ENCODE measurements around the gene BICD1.

Gene BICD1

GRCh38 chr12:32307326-32307725 lies 200.7 kb downstream of the BICD1 start:
- 95 to 96% methylated on average over 2 to 3 of the region's 3 CpGs for WGBS, 2 experiments
- Histone ChIP-seq H3K4me1 (ENCODE audit: control insufficient read depth, insufficient read depth, low read length) (no peaks in the 10 kb centered on the region), H3K4me3 (ENCODE audit: insufficient read depth, low read depth, low read length) (no peak overlapping the region), H3K27me3 (ENCODE audit: control insufficient read depth, insufficient read depth, low read length, poor library complexity, severe bottlenecking) (no peaks in the 10 kb centered on the region), H3K9me3 (ENCODE audit: control insufficient read depth, low read length) (no peaks in the 10 kb centered on the region), H3K36me3 (ENCODE audit: control insufficient read depth, insufficient read depth, low read length) (no peaks in the 10 kb centered on the region), H3K27ac (ENCODE audit: insufficient read depth, low read depth, low read length, poor library complexity, severe bottlenecking) (no peak overlapping the region)

GRCh38 chr12:32309811-32310736 lies 203.4 kb downstream of the BICD1 start:
- H3K27ac ChIP-seq (ENCODE audit: insufficient read depth, low read depth, low read length, poor library complexity, severe bottlenecking), result no peak overlapping the region
- H3K9me3 ChIP-seq (ENCODE audit: control insufficient read depth, low read length), result no peaks in the 10 kb centered on the region
- H3K4me1 ChIP-seq (ENCODE audit: control insufficient read depth, insufficient read depth, low read length), result no peaks in the 10 kb centered on the region
- H3K4me3 ChIP-seq (ENCODE audit: insufficient read depth, low read depth, low read length), result no peak overlapping the region
- no peaks in the 10 kb centered on the region for H3K36me3 ChIP-seq (ENCODE audit: control insufficient read depth, insufficient read depth, low read length)
- 91 to 94% methylated on average over 9 to 10 of the region's 10 CpGs for WGBS, 2 experiments
- H3K27me3 ChIP-seq (ENCODE audit: control insufficient read depth, insufficient read depth, low read length, poor library complexity, severe bottlenecking), result no peaks in the 10 kb centered on the region

- Histone ChIP-seq H3K27me3 (ENCODE audit: control insufficient read depth, insufficient read depth, low read length, poor library complexity, severe bottlenecking) (no peaks in the 10 kb centered on the region), H3K36me3 (ENCODE audit: control insufficient read depth, insufficient read depth, low read length) (no peaks in the 10 kb centered on the region), H3K27ac (ENCODE audit: insufficient read depth, low read depth, low read length, poor library complexity, severe bottlenecking) (no peak overlapping the region), H3K4me1 (ENCODE audit: control insufficient read depth, insufficient read depth, low read length) (no peaks in the 10 kb centered on the region), H3K9me3 (ENCODE audit: control insufficient read depth, low read length) (no peaks in the 10 kb centered on the region), H3K4me3 (ENCODE audit: insufficient read depth, low read depth, low read length) (no peak overlapping the region)
- 95 to 100% methylated on average over 1 to 2 of the region's 2 CpGs for WGBS, 2 experiments
These were observed 205.5 kb downstream of the BICD1 start for GRCh38 chr12:32312049-32312670.

GRCh38 chr12:32322354-32322753 lies 215.7 kb downstream of the BICD1 start:
- Histone ChIP-seq H3K4me3 (ENCODE audit: insufficient read depth, low read depth, low read length) (no peak overlapping the region), H3K9me3 (ENCODE audit: control insufficient read depth, low read length) (no peaks in the 10 kb centered on the region), H3K27ac (ENCODE audit: insufficient read depth, low read depth, low read length, poor library complexity, severe bottlenecking) (no peak overlapping the region), H3K27me3 (ENCODE audit: control insufficient read depth, insufficient read depth, low read length, poor library complexity, severe bottlenecking) (no peaks in the 10 kb centered on the region), H3K36me3 (ENCODE audit: control insufficient read depth, insufficient read depth, low read length) (no peaks in the 10 kb centered on the region), H3K4me1 (ENCODE audit: control insufficient read depth, insufficient read depth, low read length) (no peaks in the 10 kb centered on the region)
- WGBS, 2 experiments, result 59 to 68% methylated on average over 7 of the region's 7 CpGs

GRCh38 chr12:32331133-32331532 lies 224.5 kb downstream of the BICD1 start:
- 98 to 99% methylated on average over 2 of the region's 2 CpGs for WGBS, 2 experiments
- Histone ChIP-seq H3K9me3 (ENCODE audit: control insufficient read depth, low read length) (no peaks in the 10 kb centered on the region), H3K36me3 (ENCODE audit: control insufficient read depth, insufficient read depth, low read length) (no peaks in the 10 kb centered on the region), H3K27ac (ENCODE audit: insufficient read depth, low read depth, low read length, poor library complexity, severe bottlenecking) (no peak overlapping the region), H3K4me3 (ENCODE audit: insufficient read depth, low read depth, low read length) (no peak overlapping the region), H3K27me3 (ENCODE audit: control insufficient read depth, insufficient read depth, low read length, poor library complexity, severe bottlenecking) (no peaks in the 10 kb centered on the region), H3K4me1 (ENCODE audit: control insufficient read depth, insufficient read depth, low read length) (no peaks in the 10 kb centered on the region)

GRCh38 chr12:32332446-32332845 lies 225.8 kb downstream of the BICD1 start:
- no peaks in the 10 kb centered on the region for H3K27me3 ChIP-seq (ENCODE audit: control insufficient read depth, insufficient read depth, low read length, poor library complexity, severe bottlenecking)
- H3K27ac ChIP-seq (ENCODE audit: insufficient read depth, low read depth, low read length, poor library complexity, severe bottlenecking), result no peak overlapping the region
- WGBS, 2 experiments, result 92 to 95% methylated on average over 3 of the region's 3 CpGs
- no peaks in the 10 kb centered on the region for H3K4me1 ChIP-seq (ENCODE audit: control insufficient read depth, insufficient read depth, low read length)
- H3K36me3 ChIP-seq (ENCODE audit: control insufficient read depth, insufficient read depth, low read length), result no peaks in the 10 kb centered on the region
- no peaks in the 10 kb centered on the region for H3K9me3 ChIP-seq (ENCODE audit: control insufficient read depth, low read length)
- no peak overlapping the region for H3K4me3 ChIP-seq (ENCODE audit: insufficient read depth, low read depth, low read length)

- H3K27ac ChIP-seq (ENCODE audit: insufficient read depth, low read depth, low read length, poor library complexity, severe bottlenecking), result no peak overlapping the region
- WGBS, 2 experiments, result 96 to 98% methylated on average over 3 to 4 of the region's 4 CpGs
- no peaks in the 10 kb centered on the region for H3K4me1 ChIP-seq (ENCODE audit: control insufficient read depth, insufficient read depth, low read length)
- H3K4me3 ChIP-seq (ENCODE audit: insufficient read depth, low read depth, low read length), result no peak overlapping the region
- H3K36me3 ChIP-seq (ENCODE audit: control insufficient read depth, insufficient read depth, low read length), result no peaks in the 10 kb centered on the region
- no peaks in the 10 kb centered on the region for H3K9me3 ChIP-seq (ENCODE audit: control insufficient read depth, low read length)
- H3K27me3 ChIP-seq (ENCODE audit: control insufficient read depth, insufficient read depth, low read length, poor library complexity, severe bottlenecking), result no peaks in the 10 kb centered on the region
These were observed 227.7 kb downstream of the BICD1 start for GRCh38 chr12:32334371-32334777.

- no peaks in the 10 kb centered on the region for H3K36me3 ChIP-seq (ENCODE audit: control insufficient read depth, insufficient read depth, low read length)
- no peaks in the 10 kb centered on the region for H3K27me3 ChIP-seq (ENCODE audit: control insufficient read depth, insufficient read depth, low read length, poor library complexity, severe bottlenecking)
- no peaks in the 10 kb centered on the region for H3K9me3 ChIP-seq (ENCODE audit: control insufficient read depth, low read length)
- no peak overlapping the region for H3K4me3 ChIP-seq (ENCODE audit: insufficient read depth, low read depth, low read length)
- no peak overlapping the region for H3K27ac ChIP-seq (ENCODE audit: insufficient read depth, low read depth, low read length, poor library complexity, severe bottlenecking)
- WGBS, 2 experiments, result 96 to 100% methylated on average over 3 of the region's 4 CpGs
- no peaks in the 10 kb centered on the region for H3K4me1 ChIP-seq (ENCODE audit: control insufficient read depth, insufficient read depth, low read length)
These were observed 229.6 kb downstream of the BICD1 start for GRCh38 chr12:32336261-32336660.

- Histone ChIP-seq H3K4me3 (ENCODE audit: insufficient read depth, low read depth, low read length) (no peak overlapping the region), H3K27me3 (ENCODE audit: control insufficient read depth, insufficient read depth, low read length, poor library complexity, severe bottlenecking) (no peaks in the 10 kb centered on the region), H3K9me3 (ENCODE audit: control insufficient read depth, low read length) (no peaks in the 10 kb centered on the region), H3K27ac (ENCODE audit: insufficient read depth, low read depth, low read length, poor library complexity, severe bottlenecking) (no peak overlapping the region), H3K36me3 (ENCODE audit: control insufficient read depth, insufficient read depth, low read length) (no peaks in the 10 kb centered on the region), H3K4me1 (ENCODE audit: control insufficient read depth, insufficient read depth, low read length) (no peaks in the 10 kb centered on the region)
- 100% methylated on average over 1 of the region's 1 CpG for WGBS, 2 experiments
These were observed 236.8 kb downstream of the BICD1 start for GRCh38 chr12:32343496-32343895.

- H3K27ac ChIP-seq (ENCODE audit: insufficient read depth, low read depth, low read length, poor library complexity, severe bottlenecking), result no peak overlapping the region
- H3K27me3 ChIP-seq (ENCODE audit: control insufficient read depth, insufficient read depth, low read length, poor library complexity, severe bottlenecking), result no peaks in the 10 kb centered on the region
- H3K9me3 ChIP-seq (ENCODE audit: control insufficient read depth, low read length), result no peaks in the 10 kb centered on the region
- WGBS, 2 experiments, result 89 to 90% methylated on average over 7 of the region's 7 CpGs
- no peaks in the 10 kb centered on the region for H3K36me3 ChIP-seq (ENCODE audit: control insufficient read depth, insufficient read depth, low read length)
- no peak overlapping the region for H3K4me3 ChIP-seq (ENCODE audit: insufficient read depth, low read depth, low read length)
- H3K4me1 ChIP-seq (ENCODE audit: control insufficient read depth, insufficient read depth, low read length), result no peaks in the 10 kb centered on the region
These were observed 237.4 kb downstream of the BICD1 start for GRCh38 chr12:32344047-32344446.

Data from ectodermal cell (in vitro differentiated cells).